Panc1 (cell line): ENCODE results near the gene INVS. TPM values are rescaled to one million over a fixed set of nuclear protein-coding genes. Genes with fewer than 3 reads are reported as not detected.

Experiments
- ATAC-seq: fragments of 200-7000 bp; cut with Tn5 transposase; 2 replicates; pipeline ENCODE4 v1.9.1; 2020; ENCODE audit warnings: mild to moderate bottlenecking, moderate library complexity
- BruUV-seq: library from RNA; stranded (reverse); fragments of 400-500 nt; replicated peaks from 2 replicates; lab custom pipeline; 2021; lab: Mats Ljungman, UMichigan
- CTCF ChIA-PET: fragments of 300-600 bp; sonication (Branson Sonifier 250); formaldehyde crosslinking; loops from one replicate; lab custom pipeline; 2022; ENCODE audit warnings: antibody characterized with exemption; lab: Charles Lee
- POLR2A ChIA-PET: fragments of 300-600 bp; sonication (Branson Sonifier 250); formaldehyde crosslinking; loops from one replicate; lab custom pipeline; 2022; ENCODE audit warnings: antibody characterized with exemption; lab: Charles Lee
- DNase-seq: peaks from one replicate; pipeline ENCODE4 v3.0.0-alpha.2; 2010; ENCODE audit warnings: low read depth, low spot score
- H3K27ac ChIP-seq: 2 replicates; pipeline ENCODE4 v1.5.1; 2011; ENCODE audit warnings: mild to moderate bottlenecking, low read length, inconsistent platforms
- H3K27me3 ChIP-seq: fragments of 200-500 bp; sonication (Bioruptor generic); 2 replicates; pipeline ENCODE4 v1.6.0; 2014; ENCODE audit warnings: low read length, inconsistent platforms; ENCODE audit not compliant: control insufficient read depth, insufficient read depth
- H3K36me3 ChIP-seq: fragments of 200-500 bp; sonication (Bioruptor generic); 2 replicates; pipeline ENCODE4 v1.5.1; 2014; ENCODE audit warnings: inconsistent platforms, mild to moderate bottlenecking, low read length, moderate library complexity; ENCODE audit not compliant: control insufficient read depth, insufficient read depth
- H3K4me1 ChIP-seq: 2 replicates; pipeline ENCODE4 v1.5.1; 2011; ENCODE audit warnings: inconsistent platforms, mild to moderate bottlenecking, low read length, moderate library complexity; ENCODE audit not compliant: control insufficient read depth, insufficient read depth
- H3K4me3 ChIP-seq, 2 experiments: 2 replicates each; pipeline ENCODE4 v1.5.1; 2011 to 2012; ENCODE audit warnings: low read depth in 2 of 2, low read length in 2 of 2, mild to moderate bottlenecking in 2 of 2, inconsistent platforms in 1 of 2, moderate library complexity in 1 of 2
- H3K9me3 ChIP-seq: fragments of 200-500 bp; sonication (Bioruptor generic); 2 replicates; pipeline ENCODE4 v1.5.1; 2014; ENCODE audit warnings: low read depth, mild to moderate bottlenecking, inconsistent platforms, low read length, moderate library complexity; ENCODE audit not compliant: control insufficient read depth, insufficient read depth
- POLR2AphosphoS5 ChIP-seq: IDR thresholded peaks from 2 replicates; pipeline ENCODE4 v1.6.1; 2012; ENCODE audit warnings: mild to moderate bottlenecking, low read depth, low read length, moderate library complexity
- SIN3A ChIP-seq: IDR thresholded peaks from 2 replicates; pipeline ENCODE4 v1.6.1; 2012; ENCODE audit warnings: low read depth, mild to moderate bottlenecking, low read length, moderate library complexity, borderline replicate concordance; ENCODE audit not compliant: insufficient read depth
- TCF7L2 ChIP-seq: IDR thresholded peaks from 2 replicates; pipeline ENCODE4 v1.6.1; 2011; ENCODE audit warnings: mild to moderate bottlenecking, low read depth, low read length, inconsistent platforms
- in situ Hi-C: cut with HindIII; loops from 2 replicates; pipeline ENCODE4 v1.10.0; 2016; ENCODE audit warnings: low sequenced_read_pairs, low pct_unique_long_range_greater_than_20kb
- intact Hi-C: fragments of 100-400 bp; cut with micrococcal nuclease; formaldehyde crosslinking; loops from one replicate; pipeline ENCODE4 v1.10.0; 2022; ENCODE audit not compliant: unreplicated experiment
- total RNA-seq: library from RNA; stranded (reverse); gene quantifications from one replicate; pipeline ENCODE4 v1.2.1, GENCODE V29; 2021; ENCODE audit not compliant: unreplicated experiment
- TF ChIP-seq, protein P1 (sequence below): fragments of 450-650 bp; IDR thresholded peaks from 2 replicates; pipeline ENCODE4 v1.5.1; 2017; ENCODE audit warnings: mild to moderate bottlenecking
- TF ChIP-seq, protein P2 (sequence below), 2 experiments: IDR thresholded peaks; 2 replicates each; pipeline ENCODE4 v1.6.1; 2011 to 2012; ENCODE audit warnings: low read depth in 2 of 2, control low read depth in 1 of 2, low read length in 1 of 2, mild to moderate bottlenecking in 1 of 2, moderate library complexity in 1 of 2; ENCODE audit not compliant: insufficient read depth in 1 of 2

The INVS gene
- total RNA-seq, 1 experiment from 2014 or later: 8.2 TPM

DNA sequence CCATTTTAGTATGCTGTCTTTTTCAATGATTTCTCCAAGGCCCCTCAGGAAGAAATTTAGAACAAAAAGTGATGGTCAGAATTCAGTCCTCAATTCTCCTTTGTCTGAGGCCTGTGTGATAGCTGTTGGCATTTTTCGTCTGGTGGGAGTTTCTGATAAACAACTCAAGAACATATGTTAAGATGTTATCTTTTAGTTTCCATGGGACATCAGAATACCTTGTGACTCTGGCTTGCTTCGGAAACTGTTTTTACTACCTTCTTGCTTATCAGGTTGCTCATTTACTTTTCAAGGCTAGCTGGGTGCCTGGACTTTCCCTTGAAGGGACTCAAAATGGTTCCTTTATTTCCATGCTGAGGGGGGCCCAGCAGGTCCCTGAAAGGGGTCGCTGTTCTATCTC lies 97.2 kb downstream of the INVS start:
- POLR2A ChIA-PET: no interaction called here
- intact Hi-C loops: loop anchor here (10.0 kb wide), 1 partner anchor 61 kb away; no protein-coding TSS in a partner anchor
- H3K27me3 ChIP-seq: no peaks in the 10 kb centered on the region
- no peak for ATAC-seq
- no peaks in the 10 kb centered on the region for H3K9me3 ChIP-seq
- BruUV-seq: no TSS peak
- no peak overlapping the region for H3K4me3 ChIP-seq
- DNase-seq: no peak
- H3K4me1 ChIP-seq: no peaks in the 10 kb centered on the region
- TF ChIP-seq SIN3A (no peak), TCF7L2 (no peak), POLR2AphosphoS5 (no peak)
- TF ChIP-seq, protein P1, sequence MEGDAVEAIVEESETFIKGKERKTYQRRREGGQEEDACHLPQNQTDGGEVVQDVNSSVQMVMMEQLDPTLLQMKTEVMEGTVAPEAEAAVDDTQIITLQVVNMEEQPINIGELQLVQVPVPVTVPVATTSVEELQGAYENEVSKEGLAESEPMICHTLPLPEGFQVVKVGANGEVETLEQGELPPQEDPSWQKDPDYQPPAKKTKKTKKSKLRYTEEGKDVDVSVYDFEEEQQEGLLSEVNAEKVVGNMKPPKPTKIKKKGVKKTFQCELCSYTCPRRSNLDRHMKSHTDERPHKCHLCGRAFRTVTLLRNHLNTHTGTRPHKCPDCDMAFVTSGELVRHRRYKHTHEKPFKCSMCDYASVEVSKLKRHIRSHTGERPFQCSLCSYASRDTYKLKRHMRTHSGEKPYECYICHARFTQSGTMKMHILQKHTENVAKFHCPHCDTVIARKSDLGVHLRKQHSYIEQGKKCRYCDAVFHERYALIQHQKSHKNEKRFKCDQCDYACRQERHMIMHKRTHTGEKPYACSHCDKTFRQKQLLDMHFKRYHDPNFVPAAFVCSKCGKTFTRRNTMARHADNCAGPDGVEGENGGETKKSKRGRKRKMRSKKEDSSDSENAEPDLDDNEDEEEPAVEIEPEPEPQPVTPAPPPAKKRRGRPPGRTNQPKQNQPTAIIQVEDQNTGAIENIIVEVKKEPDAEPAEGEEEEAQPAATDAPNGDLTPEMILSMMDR: no peak
- TF ChIP-seq, protein P2, sequence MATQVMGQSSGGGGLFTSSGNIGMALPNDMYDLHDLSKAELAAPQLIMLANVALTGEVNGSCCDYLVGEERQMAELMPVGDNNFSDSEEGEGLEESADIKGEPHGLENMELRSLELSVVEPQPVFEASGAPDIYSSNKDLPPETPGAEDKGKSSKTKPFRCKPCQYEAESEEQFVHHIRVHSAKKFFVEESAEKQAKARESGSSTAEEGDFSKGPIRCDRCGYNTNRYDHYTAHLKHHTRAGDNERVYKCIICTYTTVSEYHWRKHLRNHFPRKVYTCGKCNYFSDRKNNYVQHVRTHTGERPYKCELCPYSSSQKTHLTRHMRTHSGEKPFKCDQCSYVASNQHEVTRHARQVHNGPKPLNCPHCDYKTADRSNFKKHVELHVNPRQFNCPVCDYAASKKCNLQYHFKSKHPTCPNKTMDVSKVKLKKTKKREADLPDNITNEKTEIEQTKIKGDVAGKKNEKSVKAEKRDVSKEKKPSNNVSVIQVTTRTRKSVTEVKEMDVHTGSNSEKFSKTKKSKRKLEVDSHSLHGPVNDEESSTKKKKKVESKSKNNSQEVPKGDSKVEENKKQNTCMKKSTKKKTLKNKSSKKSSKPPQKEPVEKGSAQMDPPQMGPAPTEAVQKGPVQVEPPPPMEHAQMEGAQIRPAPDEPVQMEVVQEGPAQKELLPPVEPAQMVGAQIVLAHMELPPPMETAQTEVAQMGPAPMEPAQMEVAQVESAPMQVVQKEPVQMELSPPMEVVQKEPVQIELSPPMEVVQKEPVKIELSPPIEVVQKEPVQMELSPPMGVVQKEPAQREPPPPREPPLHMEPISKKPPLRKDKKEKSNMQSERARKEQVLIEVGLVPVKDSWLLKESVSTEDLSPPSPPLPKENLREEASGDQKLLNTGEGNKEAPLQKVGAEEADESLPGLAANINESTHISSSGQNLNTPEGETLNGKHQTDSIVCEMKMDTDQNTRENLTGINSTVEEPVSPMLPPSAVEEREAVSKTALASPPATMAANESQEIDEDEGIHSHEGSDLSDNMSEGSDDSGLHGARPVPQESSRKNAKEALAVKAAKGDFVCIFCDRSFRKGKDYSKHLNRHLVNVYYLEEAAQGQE (IDR thresholded peaks at IDR 0.05; ENCODE audit: insufficient read depth in 1 of 2, low read depth in 2 of 2, low read length in 1 of 2): no peak
- in situ Hi-C loops: no loop called here
- no peak overlapping the region for H3K27ac ChIP-seq
- H3K36me3 ChIP-seq: no peaks in the 10 kb centered on the region; the same call in 1 of the 2 replicates
- CTCF ChIA-PET: no interaction called here

DNA sequence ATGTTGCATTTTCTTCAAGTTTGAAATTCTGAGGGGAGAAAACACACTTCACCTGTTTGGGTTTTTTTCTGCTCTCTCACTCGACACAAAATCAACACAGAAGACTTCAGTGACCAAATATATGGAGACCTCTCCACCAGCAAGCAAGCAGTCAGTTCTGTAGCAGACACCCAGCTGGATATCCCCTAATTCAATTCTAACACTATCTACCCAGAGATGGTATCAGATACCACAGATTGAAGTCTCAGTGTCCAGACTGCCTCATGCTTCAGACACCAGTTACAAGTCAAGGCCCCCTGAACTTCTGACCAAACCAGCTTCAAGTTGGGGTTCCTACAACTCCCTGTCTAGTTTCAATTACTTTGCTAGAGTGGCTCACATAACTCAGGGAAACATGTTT lies 97.8 kb downstream of the INVS start:
- no peaks in the 10 kb centered on the region for H3K4me1 ChIP-seq
- no peak overlapping the region for H3K27ac ChIP-seq
- H3K4me3 ChIP-seq: no peak overlapping the region
- BruUV-seq: no TSS peak
- H3K36me3 ChIP-seq: no peaks in the 10 kb centered on the region; the same call in 1 of the 2 replicates
- H3K27me3 ChIP-seq: no peaks in the 10 kb centered on the region
- in situ Hi-C loops (no loop called here), intact Hi-C loops (loop anchor here (10.0 kb wide), 1 partner anchor 62 kb away; no protein-coding TSS in a partner anchor)
- H3K9me3 ChIP-seq: no peaks in the 10 kb centered on the region
- TF ChIP-seq SIN3A (no peak), TCF7L2 (no peak), POLR2AphosphoS5 (no peak)
- TF ChIP-seq, protein P1: no peak
- TF ChIP-seq, protein P2 (IDR thresholded peaks at IDR 0.05; ENCODE audit: insufficient read depth in 1 of 2, low read depth in 2 of 2, low read length in 1 of 2): no peak
- CTCF ChIA-PET: no interaction called here
- POLR2A ChIA-PET: no interaction called here
- no peak for ATAC-seq
- DNase-seq: no peak
